ENCODE data around the gene MYO1A.

MYO1A gene

GRCh38 chr12:57089271-57090245, 39.6 kb upstream of the MYO1A start (continued):
- TF ChIP-seq ZNF518A (tag by site-specific recombination; conservative IDR thresholded peaks at IDR 0.05; ENCODE audit: low read depth) = no peak
- no peak for TF ChIP-seq SCRT1 (tag by site-specific recombination; IDR thresholded peaks at IDR 0.05; ENCODE audit: borderline replicate concordance)
- no peak for TF ChIP-seq ZSCAN4 (tag by site-specific recombination; IDR thresholded peaks at IDR 0.05)
- no peak for TF ChIP-seq ZNF121 (tag by site-specific recombination; IDR thresholded peaks at IDR 0.05)
- TF ChIP-seq EGR2 (tag by site-specific recombination; IDR thresholded peaks at IDR 0.05; ENCODE audit: low read depth) = peak; percentile 98
- no peak for TF ChIP-seq ZNF302 (tag by site-specific recombination; IDR thresholded peaks at IDR 0.05; ENCODE audit: low read depth)
- TF ChIP-seq ZNF202 (tag by site-specific recombination; IDR thresholded peaks at IDR 0.05; ENCODE audit: borderline replicate concordance) = no peak
- no peak for TF ChIP-seq ZNF704 (tag by site-specific recombination; IDR thresholded peaks at IDR 0.05)
- no peak for TF ChIP-seq ZNF433 (tag by site-specific recombination; IDR thresholded peaks at IDR 0.05; ENCODE audit: low read depth)
- TF ChIP-seq ZNF24 (tag by site-specific recombination; IDR thresholded peaks at IDR 0.05) = no peak
- TF ChIP-seq KLF9 (tag by site-specific recombination; IDR thresholded peaks at IDR 0.05; ENCODE audit: low read depth) = peak; percentile 63; the same call in 1 of the 2 replicates
- TF ChIP-seq KLF1 (tag by site-specific recombination; IDR thresholded peaks at IDR 0.05) = peak; percentile 72
- no peak for TF ChIP-seq ZNF140 (tag by site-specific recombination; IDR thresholded peaks at IDR 0.05)
- TF ChIP-seq ZNF513 (tag by site-specific recombination; IDR thresholded peaks at IDR 0.05) = no peak
- no peak for TF ChIP-seq RBAK (tag by site-specific recombination; IDR thresholded peaks at IDR 0.05)
- no peak for TF ChIP-seq ZNF660 (tag by site-specific recombination; IDR thresholded peaks at IDR 0.05)
- no peak; the same call in 1 of the 2 replicates for TF ChIP-seq ZBTB11 (tag by site-specific recombination; conservative IDR thresholded peaks at IDR 0.05; ENCODE audit: low read depth)
- peak; percentile 60; the same call in 1 of the 2 replicates for TF ChIP-seq ZBTB10 (tag by site-specific recombination; IDR thresholded peaks at IDR 0.05)
- 0 out of 2 replicates have a peak, but pooled peaks have one; percentile 9 for TF ChIP-seq ZNF133 (tag by site-specific recombination; IDR thresholded peaks at IDR 0.05)
- TF ChIP-seq ZNF23 (tag by site-specific recombination; IDR thresholded peaks at IDR 0.05; ENCODE audit: borderline replicate concordance) = no peak
- no peak for TF ChIP-seq ZNF544 (tag by site-specific recombination; IDR thresholded peaks at IDR 0.05)
- TF ChIP-seq ZFP69B (tag by site-specific recombination; IDR thresholded peaks at IDR 0.05) = peak; percentile 63
- no peak for TF ChIP-seq ZBTB1 (tag by site-specific recombination; IDR thresholded peaks at IDR 0.05)

Data from HEK293 (cell line).